ENCODE measurements around the gene FYN. TPM values are rescaled to one million over a fixed set of nuclear protein-coding genes. Genes with fewer than 3 reads are reported as not detected.

Gene FYN
- total RNA-seq, 2 experiments from 2014 or later, result 236 to 244 TPM

DNA sequence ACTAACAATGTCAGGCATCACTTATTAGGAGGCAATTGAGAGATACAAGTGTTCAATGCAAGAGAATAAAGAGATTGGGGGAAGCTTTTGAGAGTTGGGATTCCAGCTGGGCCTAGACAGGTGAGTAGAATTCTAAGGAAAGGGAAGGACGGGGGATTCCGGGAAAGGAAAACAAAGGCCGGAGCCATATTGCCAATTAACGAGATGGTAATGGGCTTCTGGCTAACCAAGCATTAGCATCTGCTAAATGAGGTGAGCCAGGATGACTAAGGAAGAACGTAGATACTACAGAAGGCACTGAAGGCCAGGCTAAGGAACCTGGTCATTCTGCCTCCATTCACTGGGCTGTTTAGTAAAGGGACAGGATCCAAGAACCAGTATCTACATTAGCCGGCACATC, 10.5 kb downstream of the FYN start:
- H3K4me3 Mint-ChIP-seq, result no peak overlapping the region
- peak overlapping the region; percentile 72 for H3K27ac Mint-ChIP-seq
- CTCF ChIA-PET, result interaction anchor here (0.7 to 1.6 kb wide), 2 partner anchors 12 to 85 kb away, joined by 3 to 6 read pairs; no protein-coding TSS in a partner anchor
- intact Hi-C loops (cut with micrococcal nuclease), result no loop called here
- H3K4me1 Mint-ChIP-seq (ENCODE audit: low read depth), result peaks cover 99% of the 10 kb centered on the region
- no peaks in the 10 kb centered on the region for H3K9me3 Mint-ChIP-seq
- H3K27me3 Mint-ChIP-seq (ENCODE audit: low read depth), result no peaks in the 10 kb centered on the region
- peaks cover 23% of the 10 kb centered on the region for H3K36me3 Mint-ChIP-seq (ENCODE audit: low read depth)
- no peak for DNase-seq

DNA sequence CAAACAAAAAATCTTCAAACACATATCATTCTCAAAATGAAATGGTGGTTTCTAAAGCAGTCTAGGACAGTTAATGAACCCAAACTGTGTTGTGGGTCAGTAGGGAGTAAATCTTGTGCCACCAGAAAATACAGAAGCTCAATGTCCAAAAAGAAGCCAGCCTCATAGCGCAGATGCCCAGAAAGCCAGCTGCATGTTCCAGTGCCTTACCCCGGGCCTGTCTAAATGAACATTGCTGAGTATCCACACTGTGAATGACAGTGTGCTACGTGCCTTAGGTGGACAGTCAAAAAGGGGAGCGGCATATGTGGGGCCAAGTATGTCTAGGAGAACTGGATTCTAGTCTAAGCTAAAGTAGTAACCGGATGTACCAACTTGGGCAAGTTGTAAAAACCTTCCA, 10.9 kb downstream of the FYN start:
- CTCF ChIA-PET, result interaction anchor here (0.6 to 1.6 kb wide), 3 partner anchors 12 to 102 kb away, joined by 3 to 6 read pairs (median 3); no protein-coding TSS in a partner anchor
- Mint-ChIP-seq H3K4me1 (ENCODE audit: low read depth) (peaks cover 99% of the 10 kb centered on the region), H3K9me3 (no peaks in the 10 kb centered on the region), H3K27me3 (ENCODE audit: low read depth) (no peaks in the 10 kb centered on the region), H3K4me3 (no peak overlapping the region), H3K36me3 (ENCODE audit: low read depth) (peaks cover 19% of the 10 kb centered on the region), H3K27ac (peak overlapping the region; percentile 72)
- no peak for DNase-seq
- intact Hi-C loops (cut with micrococcal nuclease), result no loop called here

DNA sequence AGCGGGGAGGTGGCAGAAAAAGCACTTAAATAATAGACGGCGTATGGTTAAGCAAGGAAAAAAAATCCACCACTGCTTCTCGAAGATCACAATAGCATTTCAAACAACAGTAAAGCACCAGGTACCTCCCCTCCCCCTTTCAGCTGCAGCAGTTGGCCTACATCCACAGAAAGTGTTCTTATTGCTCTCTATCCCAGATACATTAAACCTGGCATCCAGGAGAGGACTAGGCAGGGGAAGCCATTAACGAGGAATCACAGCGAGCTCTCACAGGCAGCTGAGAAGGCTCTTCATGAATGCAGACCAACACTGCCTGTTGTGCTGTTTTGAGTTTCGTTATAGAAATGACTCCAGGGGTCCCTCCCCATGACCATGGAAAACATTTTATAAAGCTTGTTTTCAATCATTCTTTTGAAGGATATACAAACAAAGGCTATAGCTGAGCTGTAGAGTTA, 11.8 kb downstream of the FYN start:
- Mint-ChIP-seq H3K9me3 (no peaks in the 10 kb centered on the region), H3K4me3 (no peak overlapping the region), H3K36me3 (ENCODE audit: low read depth) (peaks cover 21% of the 10 kb centered on the region), H3K27me3 (ENCODE audit: low read depth) (no peaks in the 10 kb centered on the region), H3K27ac (peak overlapping the region; percentile 72), H3K4me1 (ENCODE audit: low read depth) (peaks cover 99% of the 10 kb centered on the region)
- peak; percentile 55 for DNase-seq
- intact Hi-C loops (cut with micrococcal nuclease), result loop anchor here (1.0 kb wide), 2 partner anchors 24 to 57 kb away; no protein-coding TSS in a partner anchor
- CTCF ChIA-PET, result interaction anchor here (0.6 to 1.6 kb wide), 4 partner anchors 9 to 102 kb away, joined by 3 to 6 read pairs (median 3); no protein-coding TSS in a partner anchor

DNA sequence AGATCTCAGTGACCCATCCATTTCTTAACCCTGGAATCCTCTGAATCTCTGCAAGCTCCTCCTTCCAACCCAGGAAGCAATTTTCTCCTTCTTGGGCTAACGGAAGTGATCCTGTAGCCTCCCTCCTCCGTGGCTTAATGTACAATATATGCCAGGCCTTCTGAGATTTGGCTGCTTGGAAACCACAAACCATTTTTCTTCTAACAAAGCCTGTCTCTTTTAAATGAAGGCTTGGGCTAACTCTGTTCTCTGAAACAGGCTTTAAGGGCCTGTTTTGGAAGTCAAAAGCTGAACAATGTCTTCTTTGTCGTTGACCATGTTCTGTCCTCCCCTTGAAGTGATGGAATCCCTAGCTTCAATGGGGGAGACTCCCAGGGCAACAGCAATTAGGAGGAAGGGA, 14.9 kb downstream of the FYN start:
- Mint-ChIP-seq H3K4me3 (no peak overlapping the region), H3K9me3 (no peaks in the 10 kb centered on the region), H3K27me3 (ENCODE audit: low read depth) (no peaks in the 10 kb centered on the region), H3K27ac (peak overlapping the region; percentile 76), H3K36me3 (ENCODE audit: low read depth) (peaks cover 11% of the 10 kb centered on the region), H3K4me1 (ENCODE audit: low read depth) (peaks cover 93% of the 10 kb centered on the region)
- DNase-seq, result no peak
- intact Hi-C loops (cut with micrococcal nuclease), result no loop called here
- CTCF ChIA-PET, result interaction anchor here (0.5 to 1.5 kb wide), 3 partner anchors 18 to 52 kb away, joined by 3 to 7 read pairs (median 4); no protein-coding TSS in a partner anchor

DNA sequence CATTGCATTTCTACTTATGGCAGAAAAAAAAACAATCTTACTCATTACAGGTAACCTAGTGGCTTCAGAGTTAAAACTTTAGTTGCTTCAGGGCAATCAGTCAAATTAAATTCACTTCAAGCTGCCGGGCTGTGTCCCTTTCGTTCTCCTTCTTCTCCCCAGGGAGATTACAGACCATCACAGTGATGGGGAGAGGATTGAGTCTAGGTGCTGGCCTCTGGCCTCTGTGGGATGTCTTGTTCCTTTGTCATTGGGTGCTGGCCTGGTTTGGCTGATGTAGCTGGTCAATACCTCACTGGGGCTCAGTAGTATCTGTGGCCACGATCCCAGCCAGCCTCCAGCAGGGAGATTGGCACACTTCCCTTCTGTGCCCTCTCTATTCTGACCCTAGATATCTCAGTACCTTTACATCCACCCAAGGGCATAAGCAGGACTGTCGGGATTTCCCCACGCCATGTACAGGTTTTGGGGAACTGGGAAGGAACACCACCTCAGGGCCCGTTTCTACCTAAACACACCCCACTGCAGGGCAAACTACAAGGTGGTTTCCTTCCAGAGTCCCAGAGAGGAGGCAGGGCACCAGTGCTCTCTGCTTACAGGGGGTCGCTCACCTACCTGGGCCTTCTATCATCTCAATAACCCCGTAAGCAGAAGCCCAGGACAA, 15.4 kb downstream of the FYN start:
- CTCF ChIA-PET, result interaction anchor here (0.7 to 1.5 kb wide), 3 partner anchors 17 to 294 kb away, joined by 3 to 7 read pairs (median 4); no protein-coding TSS in a partner anchor
- Mint-ChIP-seq H3K4me1 (ENCODE audit: low read depth) (peaks cover 94% of the 10 kb centered on the region), H3K27me3 (ENCODE audit: low read depth) (no peaks in the 10 kb centered on the region), H3K9me3 (no peaks in the 10 kb centered on the region), H3K27ac (peak overlapping the region; percentile 76), H3K4me3 (peak overlapping the region; percentile 10), H3K36me3 (ENCODE audit: low read depth) (peaks cover 11% of the 10 kb centered on the region)
- intact Hi-C loops (cut with micrococcal nuclease), result loop anchor here (1.0 kb wide), 1 partner anchor 7 kb away; no protein-coding TSS in a partner anchor
- DNase-seq, result no peak

DNA sequence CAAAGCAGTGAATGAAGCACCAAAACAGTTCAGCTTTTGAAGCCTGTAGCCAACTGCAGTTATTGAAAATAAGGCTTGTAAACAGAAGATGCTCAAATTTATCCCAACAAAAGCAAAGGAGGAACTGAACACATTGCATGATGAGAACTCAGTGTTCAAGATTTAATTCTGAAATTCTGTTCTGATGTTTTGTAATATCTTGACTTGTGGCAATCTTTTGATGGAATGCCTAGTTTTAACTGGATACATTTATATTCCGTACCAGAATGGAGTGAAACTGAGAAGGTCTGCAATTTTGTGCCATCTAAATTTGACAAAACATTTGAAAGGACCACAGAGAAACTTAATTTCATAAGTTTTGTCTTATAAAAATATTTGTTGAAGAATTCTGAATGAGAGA, 17.5 kb downstream of the FYN start:
- intact Hi-C loops (cut with micrococcal nuclease), result no loop called here

DNA sequence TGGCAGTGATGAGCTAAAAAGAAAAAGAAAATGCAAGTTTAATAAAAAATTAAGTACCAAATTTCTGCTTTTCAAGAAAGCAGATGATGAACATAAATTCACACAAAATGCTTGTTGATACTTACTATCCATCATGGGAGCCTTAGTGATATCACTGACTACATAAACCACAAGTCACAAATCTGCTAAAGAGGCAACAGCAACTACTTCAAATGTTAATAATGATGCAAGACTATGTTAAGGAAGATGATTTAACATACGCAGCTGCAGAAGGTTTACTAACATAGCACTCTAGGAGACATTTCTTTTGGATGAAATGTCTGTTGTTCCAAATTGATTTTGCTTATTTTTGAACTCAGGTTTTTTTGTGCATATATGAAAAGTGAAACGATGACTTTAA, 18.6 kb downstream of the FYN start:
- Mint-ChIP-seq H3K4me1 (ENCODE audit: low read depth) (peaks cover 94% of the 10 kb centered on the region), H3K27me3 (ENCODE audit: low read depth) (no peaks in the 10 kb centered on the region), H3K27ac (no peak overlapping the region), H3K36me3 (ENCODE audit: low read depth) (peaks cover 13% of the 10 kb centered on the region), H3K4me3 (no peak overlapping the region), H3K9me3 (no peaks in the 10 kb centered on the region)
- no peak for DNase-seq
- intact Hi-C loops (cut with micrococcal nuclease), result loop anchor here (1.0 kb wide), 1 partner anchor 8 kb away; no protein-coding TSS in a partner anchor
- CTCF ChIA-PET, result interaction anchor here (1.4 to 2.1 kb wide), 2 partner anchors 10 to 15 kb away, joined by 3 to 6 read pairs; no protein-coding TSS in a partner anchor

More for the DNA sequence above, 17.5 kb downstream of the FYN start:
- peaks cover 94% of the 10 kb centered on the region for H3K4me1 Mint-ChIP-seq (ENCODE audit: low read depth)
- no peaks in the 10 kb centered on the region for H3K9me3 Mint-ChIP-seq
- H3K27me3 Mint-ChIP-seq (ENCODE audit: low read depth), result no peaks in the 10 kb centered on the region
- H3K4me3 Mint-ChIP-seq, result no peak overlapping the region
- peak overlapping the region; percentile 2 for H3K27ac Mint-ChIP-seq
- DNase-seq, result no peak
- CTCF ChIA-PET, result interaction anchor here (0.5 kb wide), 1 partner anchor 219 kb away, joined by 3 read pairs; no protein-coding TSS in a partner anchor
- H3K36me3 Mint-ChIP-seq (ENCODE audit: low read depth), result peaks cover 8% of the 10 kb centered on the region

DNA sequence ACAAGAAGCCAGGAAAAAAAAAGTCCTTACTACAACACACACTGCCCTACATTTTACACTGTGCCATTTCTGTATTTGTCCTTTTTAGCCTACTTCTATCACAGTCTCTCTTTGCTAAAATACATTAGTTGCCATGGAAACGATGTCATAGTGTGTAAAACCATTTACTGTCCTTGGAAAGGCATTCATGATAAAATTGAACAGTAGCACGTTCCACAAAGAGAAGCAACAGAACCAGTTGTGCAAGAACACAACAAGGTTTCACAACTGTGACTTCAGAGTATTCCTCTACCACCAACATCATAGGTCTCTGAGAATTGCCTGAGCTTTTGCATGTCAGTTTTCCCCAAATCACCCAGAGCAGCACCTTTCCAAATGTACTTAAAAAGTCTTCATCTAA, 20.5 kb downstream of the FYN start:
- no peak overlapping the region for H3K4me3 Mint-ChIP-seq
- H3K4me1 Mint-ChIP-seq (ENCODE audit: low read depth), result peaks cover 84% of the 10 kb centered on the region
- H3K27ac Mint-ChIP-seq, result peak overlapping the region; percentile 25
- intact Hi-C loops (cut with micrococcal nuclease), result no loop called here
- H3K36me3 Mint-ChIP-seq (ENCODE audit: low read depth), result peaks cover 15% of the 10 kb centered on the region
- CTCF ChIA-PET, result no interaction called here
- no peaks in the 10 kb centered on the region for H3K27me3 Mint-ChIP-seq (ENCODE audit: low read depth)
- DNase-seq, result no peak
- no peaks in the 10 kb centered on the region for H3K9me3 Mint-ChIP-seq

DNA sequence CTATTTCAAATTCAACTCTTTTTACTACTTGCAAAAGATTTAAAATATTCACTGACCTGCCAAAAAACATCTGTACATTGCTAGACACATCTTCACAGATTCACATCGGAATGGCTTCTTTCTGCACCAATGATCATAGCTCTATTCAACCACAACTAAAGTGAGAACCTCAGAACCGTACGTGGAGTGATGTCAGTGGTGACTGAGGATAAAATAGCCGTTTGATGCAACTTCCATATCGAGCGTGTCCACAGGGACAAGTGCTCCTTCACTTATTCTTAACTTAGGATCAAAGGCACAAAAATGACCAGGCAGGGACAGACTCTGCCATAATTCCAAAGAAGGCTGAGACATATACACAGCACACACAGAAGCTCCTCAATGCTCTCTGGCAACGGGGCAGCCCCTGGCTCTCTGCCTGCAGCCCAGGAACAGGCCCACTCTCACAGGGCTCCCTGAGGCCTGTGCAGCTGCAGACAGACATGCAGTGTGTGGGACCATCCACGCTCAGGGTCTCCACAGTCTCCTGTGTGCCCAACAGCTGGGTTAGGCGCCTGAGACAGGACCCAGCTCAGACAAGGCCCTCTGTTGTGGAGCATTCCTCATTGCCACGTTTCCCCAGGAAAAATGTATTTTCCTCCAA, 22.8 kb downstream of the FYN start:
- H3K4me1 Mint-ChIP-seq (ENCODE audit: low read depth), result peaks cover 63% of the 10 kb centered on the region
- no peaks in the 10 kb centered on the region for H3K9me3 Mint-ChIP-seq
- peak overlapping the region; percentile 12 for H3K4me3 Mint-ChIP-seq
- CTCF ChIA-PET, result interaction anchor here (0.6 to 1.9 kb wide), 5 partner anchors 11 to 172 kb away, joined by 3 to 6 read pairs (median 3); no protein-coding TSS in a partner anchor
- H3K36me3 Mint-ChIP-seq (ENCODE audit: low read depth), result peaks cover 21% of the 10 kb centered on the region
- H3K27ac Mint-ChIP-seq, result peak overlapping the region; percentile 53
- H3K27me3 Mint-ChIP-seq (ENCODE audit: low read depth), result no peaks in the 10 kb centered on the region
- intact Hi-C loops (cut with micrococcal nuclease), result no loop called here
- no peak for DNase-seq

DNA sequence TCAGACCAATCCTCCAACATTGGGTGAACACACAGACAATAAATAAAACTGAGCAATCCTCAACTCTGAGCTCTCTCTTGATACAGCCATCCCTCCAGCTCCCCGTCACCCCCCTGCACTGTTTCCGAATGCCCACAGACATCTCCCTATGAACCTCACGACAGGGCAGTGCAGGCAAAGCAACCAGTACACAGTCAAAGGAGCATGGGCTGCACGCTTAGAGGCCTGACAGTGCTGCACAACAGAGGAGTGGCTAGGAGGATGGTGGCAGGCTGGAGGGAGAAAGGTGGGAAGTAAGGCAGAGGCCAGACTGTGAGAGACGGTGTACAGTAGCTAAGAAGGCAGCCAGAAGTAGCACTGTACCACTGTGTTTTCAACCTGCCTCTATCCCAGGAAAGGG, 24.0 kb downstream of the FYN start:
- Mint-ChIP-seq H3K36me3 (ENCODE audit: low read depth) (peaks cover 29% of the 10 kb centered on the region), H3K9me3 (no peaks in the 10 kb centered on the region), H3K4me3 (no peak overlapping the region), H3K4me1 (ENCODE audit: low read depth) (peaks cover 54% of the 10 kb centered on the region), H3K27ac (peak overlapping the region; percentile 59), H3K27me3 (ENCODE audit: low read depth) (no peaks in the 10 kb centered on the region)
- intact Hi-C loops (cut with micrococcal nuclease), result loop anchor here (10.0 kb wide), 2 partner anchors 364 to 694 kb away; partner anchors contain the start of gene REV3L
- CTCF ChIA-PET, result no interaction called here
- no peak for DNase-seq

DNA sequence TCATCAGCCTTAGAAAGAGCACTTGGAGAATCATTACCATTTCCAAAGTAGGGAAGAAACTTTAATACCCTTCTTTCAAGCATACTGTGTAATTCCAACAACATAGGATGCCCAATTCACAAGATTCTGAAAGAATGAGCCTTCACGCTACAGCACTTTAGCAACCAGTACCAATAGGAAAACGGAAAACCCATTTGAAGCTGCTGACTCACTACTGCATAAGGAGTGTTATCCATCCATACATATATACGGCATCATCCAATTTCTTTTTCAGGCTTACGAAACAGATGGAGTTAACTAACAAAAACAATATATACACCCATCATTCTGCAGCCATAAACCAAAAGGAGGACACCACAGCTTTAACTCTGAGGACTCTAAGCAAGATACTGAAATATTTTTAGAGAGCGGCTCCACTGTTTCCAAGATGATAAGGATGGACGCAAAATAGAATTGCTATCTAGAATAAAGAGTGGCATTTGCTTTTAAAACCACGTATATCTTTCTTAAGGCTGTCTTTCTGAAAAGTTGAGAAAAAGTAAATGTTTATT, 24.9 kb downstream of the FYN start:
- H3K36me3 Mint-ChIP-seq (ENCODE audit: low read depth), result peaks cover 26% of the 10 kb centered on the region
- peaks cover 45% of the 10 kb centered on the region for H3K4me1 Mint-ChIP-seq (ENCODE audit: low read depth)
- no peak for DNase-seq
- no peaks in the 10 kb centered on the region for H3K9me3 Mint-ChIP-seq
- CTCF ChIA-PET, result interaction anchor here (1.9 kb wide), 1 partner anchor 21 kb away, joined by 6 read pairs; no protein-coding TSS in a partner anchor
- H3K27me3 Mint-ChIP-seq (ENCODE audit: low read depth), result no peaks in the 10 kb centered on the region
- H3K27ac Mint-ChIP-seq, result no peak overlapping the region
- H3K4me3 Mint-ChIP-seq, result no peak overlapping the region
- intact Hi-C loops (cut with micrococcal nuclease), result loop anchor here (10.0 kb wide), 2 partner anchors 364 to 694 kb away; partner anchors contain the start of gene REV3L
